HFFc6 (cell line): ENCODE data around the gene ERGIC3. TPM values are rescaled to one million over a fixed set of nuclear protein-coding genes. Genes with fewer than 3 reads are reported as not detected.
A peak's percentile ranks its signal among the peaks of the same experiment; 100 is the strongest.

Experiments used
- DNase-seq: peaks from one replicate; pipeline ENCODE4 v3.0.0-alpha.2; 2018
- H3K27ac Mint-ChIP-seq: 2 replicates; pipeline ENCODE4 v1.8.0; 2020; ENCODE audit warnings: mild to moderate bottlenecking, mixed read lengths
- H3K27me3 Mint-ChIP-seq: 2 replicates; pipeline ENCODE4 v1.8.0; 2021; ENCODE audit warnings: mild to moderate bottlenecking, moderate library complexity, mixed read lengths; ENCODE audit not compliant: insufficient read depth
- H3K36me3 Mint-ChIP-seq: 2 replicates; pipeline ENCODE4 v1.8.0; 2021; ENCODE audit warnings: low read depth, mixed read lengths
- H3K4me1 Mint-ChIP-seq: 2 replicates; pipeline ENCODE4 v1.8.0; 2020; ENCODE audit warnings: low read depth, mixed read lengths
- H3K4me3 Mint-ChIP-seq: 2 replicates; pipeline ENCODE4 v1.8.0; 2020; ENCODE audit warnings: mild to moderate bottlenecking, moderate library complexity, mixed read lengths
- H3K9me3 Mint-ChIP-seq: 2 replicates; pipeline ENCODE4 v1.8.0; 2020; ENCODE audit warnings: mild to moderate bottlenecking, mixed read lengths
- long read RNA-seq: library from polyadenylated mRNA; unstranded; transcript quantifications from one replicate; pipeline ENCODE4 v2.0.0, GENCODE V29; 2019
- total RNA-seq, 6 experiments: library from RNA; stranded (reverse); fragmentation: NEBNext Ultra II Directional; extraction: Animal tissue kit (Norgen Biotek cat#: 25700); gene quantifications; 2 replicates in 1 of 6; 3 replicates in 5 of 6; pipeline ENCODE4 v1.2.3, GENCODE V29; 2021
- TF ChIP-seq, protein P1 (sequence below): fragments of 200-600 bp; sonication (generic); IDR thresholded peaks from 2 replicates; pipeline ENCODE4 v1.5.0; 2021; ENCODE audit warnings: antibody characterized with exemption, mild to moderate bottlenecking

The ERGIC3 gene
- total RNA-seq = 100 to 1,000 TPM; 231 to 275 (median 239) TPM
- long read RNA-seq, transcript ERGIC3-202 (13 exons, 1,359 nt) = major isoform, 315 of 346 reads
- long read RNA-seq, partial matches to known transcripts = 10 of 346 reads
- long read RNA-seq, other reads (novel, unspliced or antisense) = 19 of 346 reads

DNA sequence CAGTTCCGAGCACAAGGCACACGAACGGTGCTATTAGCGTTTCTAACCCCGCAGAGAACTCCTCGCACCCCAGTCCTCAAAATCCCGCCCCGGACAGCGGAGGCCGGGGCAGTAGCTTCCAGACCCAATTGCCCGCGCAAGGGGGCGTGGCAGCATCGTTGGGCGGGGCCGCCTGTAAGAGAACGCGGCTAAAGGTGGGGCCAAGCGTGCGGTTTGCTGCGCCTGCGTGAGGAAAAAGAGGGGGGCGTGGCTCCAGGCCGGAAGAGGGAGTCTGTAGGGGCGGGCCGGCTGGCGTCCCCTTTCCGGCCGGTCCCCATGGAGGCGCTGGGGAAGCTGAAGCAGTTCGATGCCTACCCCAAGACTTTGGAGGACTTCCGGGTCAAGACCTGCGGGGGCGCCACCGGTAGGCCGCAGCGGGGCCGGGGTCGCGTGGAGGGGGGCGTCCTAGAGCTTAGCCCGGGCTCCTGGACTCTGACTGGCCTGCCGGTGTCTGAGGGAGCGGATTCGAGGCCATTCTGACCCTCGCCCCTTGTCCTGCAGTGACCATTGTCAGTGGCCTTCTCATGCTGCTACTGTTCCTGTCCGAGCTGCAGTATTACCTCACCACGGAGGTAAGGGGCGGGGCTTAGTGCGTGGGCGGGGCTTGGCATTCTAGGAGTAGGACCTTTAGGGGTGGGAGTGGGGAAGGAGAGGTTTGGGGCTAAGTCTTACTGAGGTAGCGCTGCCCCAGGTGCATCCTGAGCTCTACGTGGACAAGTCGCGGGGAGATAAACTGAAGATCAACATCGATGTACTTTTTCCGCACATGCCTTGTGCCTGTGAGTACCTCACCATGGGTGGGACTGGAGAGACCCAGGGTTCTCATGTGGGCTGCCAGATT, at the start of gene ERGIC3:
Gene ERGIC3, plus strand, starts transcription at position 296 of the 880 bp plus-strand sequence. Its CDS starts 20 bp downstream, at position 316.
- Mint-ChIP-seq H3K36me3 (peaks cover 11% of the 10 kb centered on the region), H3K27ac (peak within 1 kb of the TSS; percentile 75), H3K4me1 (peaks cover 25% of the 10 kb centered on the region), H3K4me3 (peak within 1 kb of the TSS; percentile 89), H3K27me3 (no peaks in the 10 kb centered on the region), H3K9me3 (no peaks in the 10 kb centered on the region)
- TF ChIP-seq, protein P1, sequence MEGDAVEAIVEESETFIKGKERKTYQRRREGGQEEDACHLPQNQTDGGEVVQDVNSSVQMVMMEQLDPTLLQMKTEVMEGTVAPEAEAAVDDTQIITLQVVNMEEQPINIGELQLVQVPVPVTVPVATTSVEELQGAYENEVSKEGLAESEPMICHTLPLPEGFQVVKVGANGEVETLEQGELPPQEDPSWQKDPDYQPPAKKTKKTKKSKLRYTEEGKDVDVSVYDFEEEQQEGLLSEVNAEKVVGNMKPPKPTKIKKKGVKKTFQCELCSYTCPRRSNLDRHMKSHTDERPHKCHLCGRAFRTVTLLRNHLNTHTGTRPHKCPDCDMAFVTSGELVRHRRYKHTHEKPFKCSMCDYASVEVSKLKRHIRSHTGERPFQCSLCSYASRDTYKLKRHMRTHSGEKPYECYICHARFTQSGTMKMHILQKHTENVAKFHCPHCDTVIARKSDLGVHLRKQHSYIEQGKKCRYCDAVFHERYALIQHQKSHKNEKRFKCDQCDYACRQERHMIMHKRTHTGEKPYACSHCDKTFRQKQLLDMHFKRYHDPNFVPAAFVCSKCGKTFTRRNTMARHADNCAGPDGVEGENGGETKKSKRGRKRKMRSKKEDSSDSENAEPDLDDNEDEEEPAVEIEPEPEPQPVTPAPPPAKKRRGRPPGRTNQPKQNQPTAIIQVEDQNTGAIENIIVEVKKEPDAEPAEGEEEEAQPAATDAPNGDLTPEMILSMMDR = peak; percentile 51; the same call in 1 of the 2 replicates
- DNase-seq = peak; percentile 92

DNA sequence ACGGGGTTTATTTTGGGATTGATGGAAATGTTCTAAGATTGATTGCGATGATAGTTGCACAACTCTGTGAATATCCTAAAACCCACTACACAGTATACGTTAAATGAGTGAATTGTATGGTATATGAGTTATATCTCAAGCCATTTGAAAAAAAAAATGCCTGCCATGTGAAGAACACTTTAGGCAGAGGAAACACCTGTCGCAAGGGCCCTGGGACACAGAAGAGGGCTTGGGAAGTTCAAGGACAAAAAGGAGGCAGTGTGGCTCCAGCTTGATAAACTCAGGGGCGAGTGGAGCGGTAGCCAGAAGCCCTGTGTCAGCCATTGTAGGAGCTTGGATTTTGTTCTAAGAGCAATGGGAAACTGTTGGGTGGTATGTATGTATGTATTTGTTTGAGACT, 49.5 kb upstream of the ERGIC3 start:
- Mint-ChIP-seq H3K9me3 (no peaks in the 10 kb centered on the region), H3K27me3 (no peaks in the 10 kb centered on the region; the same call in 1 of the 2 replicates), H3K27ac (no peak overlapping the region), H3K4me3 (no peak overlapping the region), H3K4me1 (no peaks in the 10 kb centered on the region), H3K36me3 (peaks cover 39% of the 10 kb centered on the region)
- no peak for DNase-seq
- TF ChIP-seq, protein P1 = no peak

DNA sequence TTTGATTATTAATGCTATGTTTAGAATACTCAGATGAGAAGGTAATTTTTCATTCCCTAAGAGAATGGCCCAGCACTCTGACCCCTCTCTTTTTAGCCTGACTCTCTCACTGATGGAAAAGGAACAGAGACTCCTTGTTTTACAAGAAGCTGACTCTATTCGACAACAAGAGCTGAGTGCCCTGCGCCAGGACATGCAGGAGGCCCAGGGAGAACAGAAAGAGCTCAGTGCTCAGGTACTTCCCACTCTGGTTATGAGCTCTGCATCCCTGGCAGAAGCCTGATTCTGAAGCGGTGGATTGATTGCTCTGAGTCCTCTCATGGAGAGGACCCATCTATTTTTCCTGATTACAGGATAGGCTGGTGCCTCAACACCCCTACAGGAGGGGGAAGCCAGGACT, 45.4 kb upstream of the ERGIC3 start:
- Mint-ChIP-seq H3K27ac (no peak overlapping the region), H3K4me1 (no peaks in the 10 kb centered on the region), H3K9me3 (no peaks in the 10 kb centered on the region), H3K27me3 (no peaks in the 10 kb centered on the region; the same call in 1 of the 2 replicates), H3K4me3 (no peak overlapping the region), H3K36me3 (peaks cover 36% of the 10 kb centered on the region)
- DNase-seq = no peak
- TF ChIP-seq, protein P1 = no peak

DNA sequence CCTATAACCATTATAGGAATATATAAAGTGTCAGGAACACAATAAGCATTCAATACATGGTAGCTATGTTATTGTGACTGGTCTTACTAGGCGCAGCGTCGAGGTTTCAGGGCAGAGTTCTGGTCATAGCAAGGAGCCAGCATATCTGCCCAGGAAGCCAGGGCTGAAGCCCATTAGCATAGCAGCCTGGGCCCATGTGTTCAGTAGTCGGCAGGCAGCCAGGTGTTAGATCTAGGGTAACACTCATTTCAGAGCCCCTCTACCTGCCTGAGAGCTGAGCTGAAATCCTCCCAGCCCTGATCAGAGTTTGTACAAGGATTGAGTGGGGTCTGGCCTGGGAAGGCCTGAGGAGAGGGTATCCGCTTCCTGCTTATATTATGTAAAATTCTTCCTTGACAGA, 44.6 kb upstream of the ERGIC3 start:
- Mint-ChIP-seq H3K9me3 (no peaks in the 10 kb centered on the region), H3K27ac (no peak overlapping the region), H3K4me3 (no peak overlapping the region), H3K4me1 (no peaks in the 10 kb centered on the region), H3K36me3 (peaks cover 34% of the 10 kb centered on the region), H3K27me3 (no peaks in the 10 kb centered on the region; the same call in 1 of the 2 replicates)
- DNase-seq = no peak
- TF ChIP-seq, protein P1 = no peak

DNA sequence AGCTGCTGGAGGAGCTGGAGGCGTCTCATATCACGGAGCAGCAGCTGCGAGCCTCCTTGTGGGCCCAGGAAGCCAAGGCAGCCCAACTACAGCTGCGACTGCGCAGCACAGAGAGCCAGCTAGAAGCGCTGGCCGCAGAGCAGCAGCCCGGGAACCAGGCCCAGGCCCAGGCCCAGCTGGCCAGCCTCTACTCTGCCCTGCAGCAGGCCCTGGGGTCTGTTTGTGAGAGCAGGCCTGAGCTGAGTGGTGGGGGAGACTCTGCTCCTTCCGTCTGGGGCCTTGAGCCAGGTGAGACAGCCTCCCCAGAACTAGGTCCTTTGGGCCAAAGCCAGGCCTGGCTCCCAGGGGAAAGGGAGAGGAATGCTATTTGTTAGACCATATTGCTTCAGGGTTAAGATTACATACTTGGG, 44.1 kb upstream of the ERGIC3 start:
- TF ChIP-seq, protein P1 = no peak
- DNase-seq = no peak
- no peaks in the 10 kb centered on the region for H3K4me1 Mint-ChIP-seq
- no peak overlapping the region for H3K27ac Mint-ChIP-seq
- H3K36me3 Mint-ChIP-seq = peaks cover 36% of the 10 kb centered on the region
- H3K9me3 Mint-ChIP-seq = no peaks in the 10 kb centered on the region
- no peak overlapping the region for H3K4me3 Mint-ChIP-seq
- H3K27me3 Mint-ChIP-seq = peaks cover 1% of the 10 kb centered on the region
